ENCODE data around the gene NPR2. TPM values are rescaled to one million over a fixed set of nuclear protein-coding genes. Genes with fewer than 3 reads are reported as not detected.

Gene NPR2
- total and polyA plus RNA-seq, 2 of the 13 experiments (the other 11 are each of a cell fraction or from before 2014, with no cell fraction given): 7.4 to 9.4 TPM

GRCh38 chr9:35759795-35760194 is 31.6 kb upstream of the NPR2 start:
- H3K4me3 ChIP-seq (replicated peaks in 1 of 3; ENCODE audit: insufficient read depth in 1 of 3, low read depth in 2 of 3, low read length in 3 of 3): no peak overlapping the region
- 98% methylated on average over 4 of the region's 4 CpGs for WGBS (ENCODE audit: low lambda C conversion rate)
- no peak overlapping the region for H3K9ac ChIP-seq (ENCODE audit: insufficient read depth, low read depth, low read length)
- H3K27ac ChIP-seq (ENCODE audit: extremely low read length, insufficient read depth, low read length): no peak overlapping the region
- FAIRE-seq (no peak), DNase-seq (ENCODE audit: low spot score) (no peak), ATAC-seq (no peak)
- no peak overlapping the region for H3K4me2 ChIP-seq (ENCODE audit: low read depth, low read length)
- peaks cover 33% of the 10 kb centered on the region for H3K4me1 ChIP-seq (ENCODE audit: insufficient read depth, low read length)
- CTCF ChIA-PET (ENCODE audit: low intra/inter-chr PET ratio, low total read pairs): no interaction called here
- H3K27me3 ChIP-seq (ENCODE audit: control insufficient read depth in 1 of 2, insufficient read depth in 2 of 2, low read length in 2 of 2): no peaks in the 10 kb centered on the region; a peak in 1 of 5 replicates
- no TSS peak for BruUV-seq (replicated peaks)
- in situ Hi-C loops (cut with HindIII; ENCODE audit: extremely low pct_ligation_motif_present, low pct_unique_long_range_greater_than_20kb) (no loop called here), intact Hi-C loops (cut with micrococcal nuclease; ENCODE audit: unreplicated experiment) (no loop called here)
- H4K20me1 ChIP-seq (ENCODE audit: insufficient read depth, low read length): no peaks in the 10 kb centered on the region
- no peaks in the 10 kb centered on the region for H3K9me3 ChIP-seq (ENCODE audit: low read length)
- no peak overlapping the region for H2AFZ ChIP-seq (ENCODE audit: low read length)
- H3K36me3 ChIP-seq (replicated peaks in 1 of 2; ENCODE audit: control insufficient read depth in 1 of 2, insufficient read depth in 2 of 2, low read length in 2 of 2): no peaks in the 10 kb centered on the region
- TF ChIP-seq ZNF335 (CRISPR knock-in tag; IDR thresholded peaks at IDR 0.05) (no peak), ZBTB33 (CRISPR knock-in tag; IDR thresholded peaks at IDR 0.05) (peak; percentile 93)
- POLR2A ChIA-PET: interaction anchor here (0.7 to 2.0 kb wide), 2 partner anchors 11 to 12 kb away, joined by 3 to 9 read pairs; partner anchors contain the start of genes GBA2 and RGP1
- H3K79me2 ChIP-seq (ENCODE audit: insufficient read depth, low read length): peaks cover 46% of the 10 kb centered on the region

- ChIA-PET POLR2A (no interaction called here), CTCF (ENCODE audit: low intra/inter-chr PET ratio, low total read pairs) (no interaction called here)
- no peaks in the 10 kb centered on the region; a peak in 1 of 5 replicates for H3K27me3 ChIP-seq (ENCODE audit: control insufficient read depth in 1 of 2, insufficient read depth in 2 of 2, low read length in 2 of 2)
- in situ Hi-C loops (cut with HindIII; ENCODE audit: extremely low pct_ligation_motif_present, low pct_unique_long_range_greater_than_20kb) (no loop called here), intact Hi-C loops (cut with micrococcal nuclease; ENCODE audit: unreplicated experiment) (no loop called here)
- H3K79me2 ChIP-seq (ENCODE audit: insufficient read depth, low read length): peaks cover 46% of the 10 kb centered on the region
- no peak overlapping the region for H3K27ac ChIP-seq (ENCODE audit: extremely low read length, insufficient read depth, low read length)
- no peak overlapping the region for H3K4me3 ChIP-seq (replicated peaks in 1 of 3; ENCODE audit: insufficient read depth in 1 of 3, low read depth in 2 of 3, low read length in 3 of 3)
- no peak overlapping the region for H3K4me2 ChIP-seq (ENCODE audit: low read depth, low read length)
- TF ChIP-seq ZNF263 (CRISPR knock-in tag; IDR thresholded peaks at IDR 0.05): 0 out of 2 replicates have a peak, but pooled peaks have one; percentile 22
- TF ChIP-seq TEAD3 (CRISPR knock-in tag; optimal IDR thresholded peaks at IDR 0.05; ENCODE audit: borderline replicate concordance): no peak
- no peak for TF ChIP-seq ARID4A (CRISPR knock-in tag; IDR thresholded peaks at IDR 0.05; ENCODE audit: borderline replicate concordance)
- no peak for ATAC-seq
- no peak for FAIRE-seq
- no peaks in the 10 kb centered on the region for H4K20me1 ChIP-seq (ENCODE audit: insufficient read depth, low read length)
- WGBS (ENCODE audit: low lambda C conversion rate): 95% methylated on average over 2 of the region's 2 CpGs
- no peak overlapping the region for H3K9ac ChIP-seq (ENCODE audit: insufficient read depth, low read depth, low read length)
- peaks cover 33% of the 10 kb centered on the region for H3K4me1 ChIP-seq (ENCODE audit: insufficient read depth, low read length)
- H3K9me3 ChIP-seq (ENCODE audit: low read length): no peaks in the 10 kb centered on the region
- no peaks in the 10 kb centered on the region for H3K36me3 ChIP-seq (replicated peaks in 1 of 2; ENCODE audit: control insufficient read depth in 1 of 2, insufficient read depth in 2 of 2, low read length in 2 of 2)
- H2AFZ ChIP-seq (ENCODE audit: low read length): no peak overlapping the region
- BruUV-seq (replicated peaks): no TSS peak
- no peak for DNase-seq (ENCODE audit: low spot score)
Measured at GRCh38 chr9:35760651-35761050, 30.7 kb upstream of the NPR2 start.
